Omental fat pad (tissue), 4 donors: ENCODE data around the gene MINK1. TPM values are rescaled to one million over a fixed set of nuclear protein-coding genes. Genes with fewer than 3 reads are reported as not detected.

Experiments used
- ATAC-seq: fragments of 150-250 bp; one replicate; pipeline ENCODE4 v1.9.1; 2016; ENCODE audit warnings: mild to moderate bottlenecking, moderate library complexity; ENCODE audit not compliant: low FRiP score
- DNase-seq: peaks from one replicate; pipeline ENCODE4 v3.0.0-alpha.2; 2019; ENCODE audit warnings: low spot score
- CTCF ChIP-seq, 3 donors: fragments of 450-650 bp; IDR thresholded peaks; one replicate each; pipeline ENCODE4 v1.5.1; 2016 to 2017; ENCODE audit warnings: antibody characterized with exemption in 3 of 3, mild to moderate bottlenecking in 3 of 3, moderate library complexity in 2 of 3
- total RNA-seq, 4 donors: library from RNA; depleted of rRNA; stranded (reverse); fragments of >200 nt; gene quantifications; one replicate each; pipeline ENCODE4 v1.1.0, GENCODE V29; 2016

MINK1 gene
- total RNA-seq, 4 donors from 2014 or later = 24.4 to 57.8 (median 31.9) TPM

- no peak for TF ChIP-seq CTCF (IDR thresholded peaks at IDR 0.05)
- DNase-seq = no peak
- no peak for ATAC-seq
These were observed 971 bp downstream of the MINK1 start for GRCh38 chr17:4833941-4834680.

- ATAC-seq (no peak), DNase-seq (no peak)
- TF ChIP-seq CTCF (IDR thresholded peaks at IDR 0.05) = no peak
These were observed 1.5 kb downstream of the MINK1 start for GRCh38 chr17:4834681-4835020.

- DNase-seq (no peak), ATAC-seq (no peak)
- TF ChIP-seq CTCF (IDR thresholded peaks at IDR 0.05) = no peak
These were observed 3.1 kb downstream of the MINK1 start for GRCh38 chr17:4836221-4836620.

- no peak for DNase-seq
- no peak for ATAC-seq
- TF ChIP-seq CTCF (IDR thresholded peaks at IDR 0.05) = no peak
These were observed 4.5 kb downstream of the MINK1 start for GRCh38 chr17:4837471-4838308.

- TF ChIP-seq CTCF (IDR thresholded peaks at IDR 0.05) = no peak
- no peak for DNase-seq
- ATAC-seq = no peak
These were observed 5.2 kb downstream of the MINK1 start for GRCh38 chr17:4838309-4838785.

DNA sequence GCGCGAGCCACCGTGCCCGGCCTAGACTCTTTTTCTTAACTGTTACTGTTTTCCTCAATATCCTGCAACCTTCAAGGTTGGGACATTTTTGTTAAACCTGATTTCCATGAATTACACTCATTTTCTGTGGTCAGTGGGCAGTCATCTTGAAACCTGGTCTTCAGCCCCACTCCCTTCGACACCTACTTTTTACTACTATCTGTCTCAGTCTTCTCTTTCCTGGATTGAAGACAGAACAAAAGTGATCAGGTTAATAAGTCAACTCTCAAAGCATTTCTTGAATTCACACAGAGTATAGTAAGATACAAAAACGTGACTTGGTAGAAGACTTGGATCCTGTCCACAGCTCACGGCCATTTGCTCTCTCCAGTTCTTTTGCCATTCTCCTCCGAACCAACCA lies 6.1 kb downstream of the MINK1 start:
- ATAC-seq = no peak
- no peak for TF ChIP-seq CTCF (IDR thresholded peaks at IDR 0.05)
- no peak for DNase-seq
